ENCODE results near the gene EDA.

EDA gene
- total RNA-seq, result 5.4 to 11.8 (median 7.4) reads per million in 3 donors

DNA sequence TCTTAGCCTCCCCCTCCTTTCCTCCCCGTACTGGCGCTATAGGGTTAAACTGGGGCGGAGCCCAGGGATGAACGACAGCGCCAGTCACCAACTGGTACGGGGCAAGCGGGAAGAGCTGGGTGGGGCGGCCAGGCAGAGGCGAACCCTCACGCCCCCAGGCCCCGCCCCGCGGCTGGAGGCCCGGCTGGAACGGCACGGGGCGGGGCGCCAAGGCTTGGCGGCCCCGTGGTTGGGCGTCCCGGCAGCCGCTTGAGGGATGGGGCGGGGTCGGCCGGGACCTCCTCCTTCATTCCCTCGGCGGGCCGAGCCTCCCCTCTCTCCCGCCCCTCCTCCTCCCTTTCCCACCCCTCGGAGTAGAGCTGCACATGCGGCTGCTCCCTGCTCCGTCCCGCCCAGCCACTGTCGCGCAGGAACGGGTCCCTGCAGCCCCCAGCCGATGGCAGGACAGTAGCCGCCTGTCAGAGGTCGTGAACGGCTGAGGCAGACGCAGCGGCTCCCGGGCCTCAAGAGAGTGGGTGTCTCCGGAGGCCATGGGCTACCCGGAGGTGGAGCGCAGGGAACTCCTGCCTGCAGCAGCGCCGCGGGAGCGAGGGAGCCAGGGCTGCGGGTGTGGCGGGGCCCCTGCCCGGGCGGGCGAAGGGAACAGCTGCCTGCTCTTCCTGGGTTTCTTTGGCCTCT is at the start of gene EDA:
TSS of gene EDA (plus strand) at position 335 of the 678 bp plus-strand sequence.
- Histone ChIP-seq H3K4me3 (ENCODE audit: insufficient read depth, low read depth, low read length, poor library complexity, severe bottlenecking) (peak within 1 kb of the TSS; percentile 53), H3K9me3 (ENCODE audit: control insufficient read depth, low read length) (no peaks in the 10 kb centered on the region), H3K27me3 (replicated peaks; ENCODE audit: control insufficient read depth, insufficient read depth, low read length, poor library complexity, severe bottlenecking) (no peaks in the 10 kb centered on the region), H3K4me1 (ENCODE audit: control insufficient read depth, insufficient read depth, low read length, poor library complexity, severe bottlenecking) (no peaks in the 10 kb centered on the region), H3K36me3 (ENCODE audit: control insufficient read depth, insufficient read depth, low read length) (no peaks in the 10 kb centered on the region), H3K27ac (ENCODE audit: insufficient read depth, low read length, poor library complexity, severe bottlenecking) (no peak within 1 kb of the TSS)
- DNase-seq, result peak; percentile 19 to 48 (median 42)

DNA sequence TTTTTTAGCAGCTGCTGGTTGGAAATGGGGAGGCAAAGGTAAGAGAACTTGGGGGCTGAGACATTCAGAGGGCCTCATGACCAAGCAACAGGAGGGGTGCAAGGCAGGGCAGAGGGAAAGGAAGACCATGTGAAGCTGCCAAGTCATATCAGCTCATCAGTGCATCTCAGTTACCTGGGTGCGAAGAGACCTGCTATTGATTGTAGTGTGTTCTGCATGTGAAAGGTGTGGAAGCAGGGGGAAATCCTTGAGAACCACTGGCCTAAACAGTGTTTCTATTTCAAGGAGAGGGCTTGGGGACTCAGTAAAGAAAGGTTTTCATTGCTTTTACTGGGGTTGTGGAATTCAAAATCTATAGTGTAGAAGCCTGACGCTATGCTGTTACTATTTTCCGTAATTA is 47.1 kb upstream of the EDA start:
- Histone ChIP-seq H3K4me1 (ENCODE audit: control insufficient read depth, insufficient read depth, low read length, poor library complexity, severe bottlenecking) (no peaks in the 10 kb centered on the region), H3K4me3 (ENCODE audit: insufficient read depth, low read depth, low read length, poor library complexity, severe bottlenecking) (no peak overlapping the region), H3K36me3 (ENCODE audit: control insufficient read depth, insufficient read depth, low read length) (no peaks in the 10 kb centered on the region), H3K27me3 (replicated peaks; ENCODE audit: control insufficient read depth, insufficient read depth, low read length, poor library complexity, severe bottlenecking) (no peaks in the 10 kb centered on the region), H3K9me3 (ENCODE audit: control insufficient read depth, low read length) (no peaks in the 10 kb centered on the region), H3K27ac (ENCODE audit: insufficient read depth, low read length, poor library complexity, severe bottlenecking) (no peak overlapping the region)
- no peak for DNase-seq

DNA sequence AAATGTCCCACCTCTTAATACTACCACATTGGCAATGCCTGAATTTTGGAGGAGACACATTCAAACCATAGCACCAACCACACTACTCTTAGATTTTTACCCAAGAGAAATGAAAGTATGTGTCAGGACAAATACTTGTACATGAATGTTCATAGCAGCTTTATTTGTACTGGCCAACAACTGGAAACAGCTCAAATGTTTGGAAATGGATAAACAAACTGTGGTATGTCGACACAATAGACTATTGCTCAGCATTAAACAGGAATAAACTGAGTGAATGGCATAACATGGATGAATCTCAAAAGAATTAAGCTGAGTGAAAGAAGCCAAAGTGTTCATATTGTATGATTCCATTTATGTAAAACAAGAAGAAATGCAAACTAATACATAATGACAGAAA is 18.5 kb upstream of the EDA start:
- Histone ChIP-seq H3K27me3 (replicated peaks; ENCODE audit: control insufficient read depth, insufficient read depth, low read length, poor library complexity, severe bottlenecking) (no peaks in the 10 kb centered on the region), H3K4me1 (ENCODE audit: control insufficient read depth, insufficient read depth, low read length, poor library complexity, severe bottlenecking) (no peaks in the 10 kb centered on the region), H3K36me3 (ENCODE audit: control insufficient read depth, insufficient read depth, low read length) (no peaks in the 10 kb centered on the region), H3K27ac (ENCODE audit: insufficient read depth, low read length, poor library complexity, severe bottlenecking) (no peak overlapping the region), H3K4me3 (ENCODE audit: insufficient read depth, low read depth, low read length, poor library complexity, severe bottlenecking) (no peak overlapping the region), H3K9me3 (ENCODE audit: control insufficient read depth, low read length) (no peaks in the 10 kb centered on the region)
- DNase-seq, result no peak

DNA sequence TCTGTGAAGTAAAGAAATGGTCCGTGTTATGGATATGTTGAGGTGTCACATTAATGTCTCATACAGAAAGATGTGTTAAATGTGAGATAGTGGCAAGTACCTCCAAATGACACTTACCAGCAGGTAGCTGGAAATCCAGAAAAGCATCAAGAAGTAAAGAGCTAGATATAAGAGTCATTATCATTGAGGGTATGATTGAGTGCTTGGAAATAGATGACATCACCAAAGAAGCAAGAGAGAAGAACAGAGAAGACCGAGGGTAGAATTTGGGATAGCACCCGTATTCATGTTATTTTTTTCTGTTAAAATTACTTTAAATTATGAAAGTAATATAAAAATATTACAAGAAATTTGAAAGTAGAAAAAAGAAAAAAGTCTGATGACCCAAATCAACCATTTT is 15.7 kb upstream of the EDA start:
- H3K4me3 ChIP-seq (ENCODE audit: insufficient read depth, low read depth, low read length, poor library complexity, severe bottlenecking), result no peak overlapping the region
- no peak for DNase-seq
- no peaks in the 10 kb centered on the region for H3K27me3 ChIP-seq (replicated peaks; ENCODE audit: control insufficient read depth, insufficient read depth, low read length, poor library complexity, severe bottlenecking)
- H3K36me3 ChIP-seq (ENCODE audit: control insufficient read depth, insufficient read depth, low read length), result no peaks in the 10 kb centered on the region
- no peaks in the 10 kb centered on the region for H3K9me3 ChIP-seq (ENCODE audit: control insufficient read depth, low read length)
- H3K27ac ChIP-seq (ENCODE audit: insufficient read depth, low read length, poor library complexity, severe bottlenecking), result no peak overlapping the region
- no peaks in the 10 kb centered on the region for H3K4me1 ChIP-seq (ENCODE audit: control insufficient read depth, insufficient read depth, low read length, poor library complexity, severe bottlenecking)

DNA sequence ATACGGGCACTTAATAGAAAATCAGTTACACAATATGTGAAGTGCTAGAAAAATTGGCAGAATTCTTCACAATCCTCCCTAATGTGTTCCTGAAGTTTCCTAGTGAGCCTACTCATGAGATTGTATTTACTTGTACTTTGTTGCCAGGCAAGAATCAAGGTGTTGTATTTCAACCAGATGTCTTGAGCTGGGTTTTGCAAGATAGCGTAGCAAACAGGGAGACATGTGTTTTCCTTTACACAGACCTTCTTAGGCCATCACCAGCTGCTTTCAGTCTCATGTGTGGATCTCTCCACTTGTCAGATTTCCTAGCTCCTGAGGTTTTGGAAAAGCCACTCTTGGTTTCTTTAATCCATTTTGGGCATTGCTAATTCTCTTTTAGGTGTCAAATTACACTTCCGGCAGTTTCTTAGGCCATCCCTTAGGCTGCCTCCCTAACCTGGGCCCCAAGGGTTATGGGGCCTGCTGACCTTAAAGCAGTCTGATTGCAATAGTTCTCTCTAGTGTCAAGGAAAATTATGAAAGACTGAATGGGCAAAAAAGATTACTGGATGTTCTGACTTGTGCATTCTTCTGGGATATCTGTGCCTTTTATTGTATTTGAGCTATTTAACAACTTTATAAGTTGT is 12.2 kb upstream of the EDA start:
- no peaks in the 10 kb centered on the region for H3K9me3 ChIP-seq (ENCODE audit: control insufficient read depth, low read length)
- no peak for DNase-seq
- H3K4me1 ChIP-seq (ENCODE audit: control insufficient read depth, insufficient read depth, low read length, poor library complexity, severe bottlenecking), result no peaks in the 10 kb centered on the region
- no peak overlapping the region for H3K4me3 ChIP-seq (ENCODE audit: insufficient read depth, low read depth, low read length, poor library complexity, severe bottlenecking)
- no peaks in the 10 kb centered on the region for H3K36me3 ChIP-seq (ENCODE audit: control insufficient read depth, insufficient read depth, low read length)
- H3K27ac ChIP-seq (ENCODE audit: insufficient read depth, low read length, poor library complexity, severe bottlenecking), result no peak overlapping the region
- H3K27me3 ChIP-seq (replicated peaks; ENCODE audit: control insufficient read depth, insufficient read depth, low read length, poor library complexity, severe bottlenecking), result no peaks in the 10 kb centered on the region

DNA sequence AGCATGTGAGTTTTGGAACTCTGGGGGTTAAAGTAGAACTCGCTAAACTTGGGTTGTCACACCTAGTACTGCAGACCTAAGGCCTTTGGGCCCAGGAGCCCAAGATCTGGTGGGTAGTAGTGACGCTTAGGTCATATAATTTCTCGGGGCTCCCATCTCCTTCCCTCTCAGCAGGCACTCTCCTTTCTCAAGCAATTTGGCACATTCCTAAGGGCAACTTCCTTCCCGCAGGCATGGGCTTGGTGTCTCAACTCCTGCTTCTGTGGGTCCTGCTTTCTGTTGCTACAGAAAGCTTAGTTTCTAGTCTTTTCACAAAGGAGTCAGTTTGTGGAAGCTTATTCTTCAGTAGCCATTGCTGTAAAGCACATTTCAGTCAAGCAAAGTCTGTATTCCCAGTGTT is 10.4 kb upstream of the EDA start:
- no peak overlapping the region for H3K4me3 ChIP-seq (ENCODE audit: insufficient read depth, low read depth, low read length, poor library complexity, severe bottlenecking)
- no peak for DNase-seq
- H3K36me3 ChIP-seq (ENCODE audit: control insufficient read depth, insufficient read depth, low read length), result no peaks in the 10 kb centered on the region
- H3K27ac ChIP-seq (ENCODE audit: insufficient read depth, low read length, poor library complexity, severe bottlenecking), result no peak overlapping the region
- H3K27me3 ChIP-seq (replicated peaks; ENCODE audit: control insufficient read depth, insufficient read depth, low read length, poor library complexity, severe bottlenecking), result no peaks in the 10 kb centered on the region
- H3K4me1 ChIP-seq (ENCODE audit: control insufficient read depth, insufficient read depth, low read length, poor library complexity, severe bottlenecking), result no peaks in the 10 kb centered on the region
- H3K9me3 ChIP-seq (ENCODE audit: control insufficient read depth, low read length), result no peaks in the 10 kb centered on the region

DNA sequence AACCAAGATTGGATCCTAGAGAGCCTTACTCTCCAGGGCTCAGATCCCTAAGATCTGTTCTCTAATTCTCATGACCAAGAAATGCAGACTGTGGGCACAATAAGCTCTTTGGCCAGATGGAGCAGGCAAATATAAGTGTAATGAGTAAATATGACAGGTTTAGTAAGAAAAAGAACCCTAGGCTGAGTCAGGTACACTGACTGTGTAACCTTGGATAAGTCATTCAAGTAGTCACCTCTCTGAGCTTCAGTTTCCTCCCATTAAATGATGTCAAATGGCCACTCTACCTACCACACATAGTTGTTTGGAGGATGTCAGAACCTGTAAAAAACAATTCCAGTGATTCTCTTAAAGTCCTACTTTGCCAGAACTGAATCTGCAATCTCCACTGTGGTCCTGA is 8.3 kb upstream of the EDA start:
- Histone ChIP-seq H3K4me1 (ENCODE audit: control insufficient read depth, insufficient read depth, low read length, poor library complexity, severe bottlenecking) (no peaks in the 10 kb centered on the region), H3K27ac (ENCODE audit: insufficient read depth, low read length, poor library complexity, severe bottlenecking) (no peak overlapping the region), H3K4me3 (ENCODE audit: insufficient read depth, low read depth, low read length, poor library complexity, severe bottlenecking) (no peak overlapping the region), H3K36me3 (ENCODE audit: control insufficient read depth, insufficient read depth, low read length) (no peaks in the 10 kb centered on the region), H3K9me3 (ENCODE audit: control insufficient read depth, low read length) (no peaks in the 10 kb centered on the region), H3K27me3 (replicated peaks; ENCODE audit: control insufficient read depth, insufficient read depth, low read length, poor library complexity, severe bottlenecking) (no peaks in the 10 kb centered on the region)
- no peak for DNase-seq

DNA sequence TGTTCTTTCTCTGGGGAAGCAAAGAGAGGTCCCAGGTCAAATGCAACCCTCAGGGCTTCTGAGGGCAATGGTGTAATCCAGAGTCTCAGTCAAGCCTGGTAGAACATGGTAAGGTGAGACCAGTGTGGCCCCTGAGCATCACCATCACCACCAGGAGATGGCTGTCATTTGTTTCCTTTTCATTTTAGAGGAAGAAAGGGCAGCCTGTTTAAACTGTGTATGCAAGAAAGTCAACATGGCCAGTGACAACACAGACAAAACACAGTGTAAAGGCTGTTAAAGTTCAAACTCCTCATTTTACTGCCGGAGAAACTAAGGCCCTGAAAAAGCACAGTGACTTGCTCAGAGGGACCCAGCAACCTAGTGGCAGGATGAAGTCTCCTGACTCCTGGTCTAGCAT is 2.0 kb upstream of the EDA start:
- no peak for DNase-seq
- Histone ChIP-seq H3K27ac (ENCODE audit: insufficient read depth, low read length, poor library complexity, severe bottlenecking) (no peak overlapping the region), H3K4me1 (ENCODE audit: control insufficient read depth, insufficient read depth, low read length, poor library complexity, severe bottlenecking) (no peaks in the 10 kb centered on the region), H3K36me3 (ENCODE audit: control insufficient read depth, insufficient read depth, low read length) (no peaks in the 10 kb centered on the region), H3K9me3 (ENCODE audit: control insufficient read depth, low read length) (no peaks in the 10 kb centered on the region), H3K27me3 (replicated peaks; ENCODE audit: control insufficient read depth, insufficient read depth, low read length, poor library complexity, severe bottlenecking) (no peaks in the 10 kb centered on the region), H3K4me3 (ENCODE audit: insufficient read depth, low read depth, low read length, poor library complexity, severe bottlenecking) (no peak overlapping the region)

DNA sequence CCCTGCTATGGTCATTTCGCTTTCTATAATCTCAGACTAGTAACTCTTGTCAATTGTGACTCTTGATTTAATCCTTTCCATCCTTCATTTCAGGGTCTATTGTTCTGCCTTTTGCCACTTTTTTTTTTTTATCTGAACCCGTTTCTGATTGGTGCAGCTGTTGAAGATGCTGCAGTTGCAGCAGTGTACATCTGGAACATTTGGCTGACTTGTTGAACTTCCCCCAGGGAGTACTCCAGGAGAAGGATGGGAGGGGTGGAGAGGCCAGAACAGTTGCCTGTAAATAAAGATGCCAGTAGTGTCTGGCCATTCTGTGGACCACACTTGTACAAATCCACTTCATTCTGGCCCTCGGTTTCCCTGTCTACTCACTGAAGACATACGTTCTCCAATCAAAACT is 1.0 kb upstream of the EDA start:
- Histone ChIP-seq H3K4me1 (ENCODE audit: control insufficient read depth, insufficient read depth, low read length, poor library complexity, severe bottlenecking) (no peaks in the 10 kb centered on the region), H3K27ac (ENCODE audit: insufficient read depth, low read length, poor library complexity, severe bottlenecking) (no peak overlapping the region), H3K4me3 (ENCODE audit: insufficient read depth, low read depth, low read length, poor library complexity, severe bottlenecking) (no peak overlapping the region), H3K27me3 (replicated peaks; ENCODE audit: control insufficient read depth, insufficient read depth, low read length, poor library complexity, severe bottlenecking) (no peaks in the 10 kb centered on the region), H3K36me3 (ENCODE audit: control insufficient read depth, insufficient read depth, low read length) (no peaks in the 10 kb centered on the region), H3K9me3 (ENCODE audit: control insufficient read depth, low read length) (no peaks in the 10 kb centered on the region)
- DNase-seq, result no peak

DNA sequence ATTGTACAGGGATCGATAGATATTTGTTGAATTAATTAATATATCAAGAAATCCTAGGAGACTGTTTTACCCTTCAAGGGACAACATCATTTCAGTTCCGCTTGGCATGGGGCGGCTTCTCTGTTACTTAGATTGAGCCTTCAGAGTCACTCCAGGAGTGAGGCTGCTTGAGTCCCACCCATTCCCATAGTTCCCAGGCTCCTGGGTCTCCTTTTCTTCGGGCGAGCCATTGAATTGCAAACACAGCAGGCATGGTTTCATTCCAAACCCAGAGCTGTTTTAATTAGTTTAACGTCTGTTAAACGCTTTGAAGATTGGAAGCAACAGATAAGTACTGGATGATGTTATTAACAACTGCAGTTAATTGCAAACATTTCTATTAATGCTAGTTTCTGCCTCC is 571 bp upstream of the EDA start:
- Histone ChIP-seq H3K4me3 (ENCODE audit: insufficient read depth, low read depth, low read length, poor library complexity, severe bottlenecking) (no peak overlapping the region), H3K27ac (ENCODE audit: insufficient read depth, low read length, poor library complexity, severe bottlenecking) (no peak overlapping the region), H3K9me3 (ENCODE audit: control insufficient read depth, low read length) (no peaks in the 10 kb centered on the region), H3K36me3 (ENCODE audit: control insufficient read depth, insufficient read depth, low read length) (no peaks in the 10 kb centered on the region), H3K27me3 (replicated peaks; ENCODE audit: control insufficient read depth, insufficient read depth, low read length, poor library complexity, severe bottlenecking) (no peaks in the 10 kb centered on the region), H3K4me1 (ENCODE audit: control insufficient read depth, insufficient read depth, low read length, poor library complexity, severe bottlenecking) (no peaks in the 10 kb centered on the region)
- no peak for DNase-seq
